ENCODE data around the gene AUNIP. TPM values are rescaled to one million over a fixed set of nuclear protein-coding genes. Genes with fewer than 3 reads are reported as not detected.

AUNIP gene
- total and polyA plus RNA-seq, 2 donors (not counting 1 experiment from before 2014, with no cell fraction given) = 0.33 to 1.2 TPM

- no peak overlapping the region for H2AFZ ChIP-seq (ENCODE audit: low read length)
- no peaks in the 10 kb centered on the region for H4K20me1 ChIP-seq (ENCODE audit: control insufficient read depth, extremely low read depth, insufficient read depth, low read length)
- peaks cover 26% of the 10 kb centered on the region for H3K79me2 ChIP-seq (ENCODE audit: control insufficient read depth, insufficient read depth, low read length)
- no peak for TF ChIP-seq EZH2 (IDR thresholded peaks at IDR 0.05; ENCODE audit: low read length, missing control alignments)
- TF ChIP-seq CTCF (conservative IDR thresholded peaks at IDR 0.05 in 1 of 2, IDR thresholded peaks at IDR 0.05 in 1 of 2; ENCODE audit: low read depth in 1 of 2, low read length in 2 of 2) = no peak
- H3K27ac ChIP-seq (ENCODE audit: insufficient read depth, low read length) = no peak overlapping the region
- no peak overlapping the region for H3K4me3 ChIP-seq (replicated peaks in 1 of 4; ENCODE audit: control extremely low read depth in 1 of 4, insufficient read depth in 1 of 4, low read depth in 3 of 4, low read length in 4 of 4)
- no peaks in the 10 kb centered on the region for H3K27me3 ChIP-seq (ENCODE audit: control insufficient read depth, insufficient read depth, low read length)
- no peak overlapping the region for H3K9ac ChIP-seq (ENCODE audit: insufficient read depth, low read length)
- H3K4me2 ChIP-seq (ENCODE audit: extremely low read depth, insufficient read depth, low read length) = no peak overlapping the region
- no peak for DNase-seq (ENCODE audit: low read depth in 2 of 2)
- H3K9me3 ChIP-seq (ENCODE audit: control insufficient read depth, insufficient read depth, low read depth, low read length) = no peaks in the 10 kb centered on the region
- H3K36me3 ChIP-seq (ENCODE audit: control insufficient read depth, insufficient read depth, low read length) = peaks cover 1% of the 10 kb centered on the region
- no peaks in the 10 kb centered on the region for H3K4me1 ChIP-seq (ENCODE audit: control insufficient read depth, extremely low read depth, insufficient read depth, low read length)
Measured at GRCh38 chr1:25907601-25908000, 48.3 kb upstream of the AUNIP start.

GRCh38 chr1:25906644-25907300 lies 47.5 kb upstream of the AUNIP start:
- DNase-seq (ENCODE audit: low read depth in 2 of 2) = no peak
- peak overlapping the region; percentile 77 for H2AFZ ChIP-seq (ENCODE audit: low read length)
- H3K4me1 ChIP-seq (ENCODE audit: control insufficient read depth, extremely low read depth, insufficient read depth, low read length) = no peaks in the 10 kb centered on the region
- H3K27ac ChIP-seq (ENCODE audit: insufficient read depth, low read length) = no peak overlapping the region
- H3K9me3 ChIP-seq (ENCODE audit: control insufficient read depth, insufficient read depth, low read depth, low read length) = no peaks in the 10 kb centered on the region
- TF ChIP-seq EZH2 (IDR thresholded peaks at IDR 0.05; ENCODE audit: low read length, missing control alignments) (no peak), CTCF (conservative IDR thresholded peaks at IDR 0.05 in 1 of 2, IDR thresholded peaks at IDR 0.05 in 1 of 2; ENCODE audit: low read depth in 1 of 2, low read length in 2 of 2) (no peak)
- H3K4me2 ChIP-seq (ENCODE audit: extremely low read depth, insufficient read depth, low read length) = peak overlapping the region; percentile 77
- peak overlapping the region; percentile 49 to 85 (median 59) for H3K4me3 ChIP-seq (replicated peaks in 1 of 4; ENCODE audit: control extremely low read depth in 1 of 4, insufficient read depth in 1 of 4, low read depth in 3 of 4, low read length in 4 of 4)
- H3K9ac ChIP-seq (ENCODE audit: insufficient read depth, low read length) = no peak overlapping the region
- H3K79me2 ChIP-seq (ENCODE audit: control insufficient read depth, insufficient read depth, low read length) = peaks cover 30% of the 10 kb centered on the region
- H3K27me3 ChIP-seq (ENCODE audit: control insufficient read depth, insufficient read depth, low read length) = no peaks in the 10 kb centered on the region
- H3K36me3 ChIP-seq (ENCODE audit: control insufficient read depth, insufficient read depth, low read length) = peaks cover 1% of the 10 kb centered on the region
- H4K20me1 ChIP-seq (ENCODE audit: control insufficient read depth, extremely low read depth, insufficient read depth, low read length) = no peaks in the 10 kb centered on the region

- Histone ChIP-seq H4K20me1 (ENCODE audit: control insufficient read depth, extremely low read depth, insufficient read depth, low read length) (no peaks in the 10 kb centered on the region), H3K4me3 (replicated peaks in 1 of 4; ENCODE audit: control extremely low read depth in 1 of 4, insufficient read depth in 1 of 4, low read depth in 3 of 4, low read length in 4 of 4) (peak within 1 kb of the TSS; percentile 60 to 86 (median 76)), H3K36me3 (ENCODE audit: control insufficient read depth, insufficient read depth, low read length) (peaks cover 3% of the 10 kb centered on the region), H3K9me3 (ENCODE audit: control insufficient read depth, insufficient read depth, low read depth, low read length) (no peaks in the 10 kb centered on the region), H3K79me2 (ENCODE audit: control insufficient read depth, insufficient read depth, low read length) (peaks cover 35% of the 10 kb centered on the region), H3K9ac (ENCODE audit: insufficient read depth, low read length) (peak within 1 kb of the TSS; percentile 62), H3K27ac (ENCODE audit: insufficient read depth, low read length) (peak within 1 kb of the TSS; percentile 73), H3K4me1 (ENCODE audit: control insufficient read depth, extremely low read depth, insufficient read depth, low read length) (no peaks in the 10 kb centered on the region), H3K4me2 (ENCODE audit: extremely low read depth, insufficient read depth, low read length) (peak within 1 kb of the TSS; percentile 77), H2AFZ (ENCODE audit: low read length) (peak within 1 kb of the TSS; percentile 77), H3K27me3 (ENCODE audit: control insufficient read depth, insufficient read depth, low read length) (no peaks in the 10 kb centered on the region)
- TF ChIP-seq EZH2 (IDR thresholded peaks at IDR 0.05; ENCODE audit: low read length, missing control alignments) (no peak), CTCF (conservative IDR thresholded peaks at IDR 0.05 in 1 of 2, IDR thresholded peaks at IDR 0.05 in 1 of 2; ENCODE audit: low read depth in 1 of 2, low read length in 2 of 2) (no peak)
- peak; percentile 87 for DNase-seq (ENCODE audit: low read depth in 2 of 2)
Measured at GRCh38 chr1:25905680-25906643, 46.7 kb upstream of the AUNIP start, which contains the start of gene STMN1. Gene STMN1 (minus strand): TSS chr1:25906419. CDS start chr1:25904676, 1,743 bp downstream.
